HS-27A (cell line): ENCODE measurements around the gene C9.
"Not testable (repeated sequence)": the region's sequence is repeated elsewhere in the genome, so short reads cannot be mapped to it uniquely, and the experiment has no call there.

Source experiments
- DNase-seq: peaks from one replicate; pipeline ENCODE4 v3.0.0-alpha.2; 2012; ENCODE audit warnings: low read depth, missing footprints

Gene C9

DNA sequence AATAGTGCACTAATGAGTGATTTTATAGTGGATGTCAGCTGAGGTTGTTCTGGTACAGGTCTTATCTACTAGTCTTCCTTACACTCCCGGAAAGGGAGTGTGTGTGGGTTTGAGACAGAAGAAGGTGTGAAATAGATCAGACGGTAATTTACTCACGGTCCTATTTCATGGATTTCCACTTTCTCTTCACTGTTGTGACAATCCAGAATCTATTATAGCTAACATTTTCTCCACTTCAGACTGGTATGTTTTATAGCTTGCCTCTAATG is 7.0 kb upstream of the C9 start:
- no peak for DNase-seq

DNA sequence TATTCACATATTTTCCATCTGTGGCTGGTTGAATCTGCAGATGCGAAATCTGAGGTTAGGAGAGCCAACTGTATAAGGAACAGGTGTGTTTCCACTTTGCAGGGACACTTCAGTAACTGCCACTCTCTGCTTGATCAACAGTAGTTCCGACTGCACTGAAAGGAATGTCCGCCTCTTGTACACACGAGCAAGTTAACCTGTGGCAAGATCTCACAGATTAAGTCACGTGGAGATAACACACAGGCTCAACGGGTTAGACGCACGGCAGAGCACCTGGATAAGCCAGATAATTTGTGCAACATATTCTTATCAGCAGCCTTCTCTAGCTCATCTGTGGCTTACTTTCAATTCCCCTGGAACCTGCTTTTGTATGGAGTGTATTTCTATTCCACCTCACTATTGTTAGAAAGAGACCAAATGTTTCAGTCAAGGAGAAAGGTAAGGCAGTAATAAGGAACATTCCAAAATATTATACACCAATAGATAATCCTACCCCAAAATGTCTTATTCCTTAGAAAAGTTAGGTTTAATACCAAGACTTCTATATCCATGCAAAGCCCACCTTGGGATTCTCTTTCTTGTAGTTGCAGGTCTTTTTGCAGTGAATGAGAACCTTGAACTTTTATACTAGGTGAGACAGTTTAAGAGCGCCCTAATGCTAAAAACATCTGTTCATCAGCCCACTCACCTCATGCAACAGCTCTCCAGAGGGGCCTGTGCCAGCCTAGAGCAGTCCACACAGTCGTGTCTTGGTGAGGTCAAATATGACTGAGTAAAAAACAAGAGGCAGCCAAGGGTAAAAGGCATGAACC is 6.5 kb upstream of the C9 start:
- no peak for DNase-seq

- DNase-seq: no peak
Measured at GRCh38 chr5:39369123-39369815, 5.0 kb upstream of the C9 start.

DNA sequence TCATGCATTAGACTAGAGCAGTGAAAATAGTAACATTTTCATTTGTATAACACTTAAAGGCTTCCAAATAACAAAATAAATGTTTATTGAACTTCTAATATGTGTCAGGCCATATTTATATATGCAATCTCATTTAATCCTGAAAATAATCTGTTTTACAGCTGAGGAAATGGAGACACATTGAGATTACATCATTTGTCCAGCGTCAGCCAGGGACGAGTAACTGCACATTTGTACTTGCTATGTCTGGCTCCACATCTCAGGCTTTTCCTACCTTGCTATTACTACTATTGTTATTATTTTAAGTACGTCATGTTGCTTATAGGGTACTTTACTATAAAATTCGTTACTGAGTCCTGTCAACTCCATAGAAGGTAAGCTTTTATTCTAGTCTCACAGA is 3.8 kb upstream of the C9 start:
- DNase-seq: no peak

- DNase-seq: no peak
Measured at GRCh38 chr5:39367711-39368110, 3.4 kb upstream of the C9 start.

DNA sequence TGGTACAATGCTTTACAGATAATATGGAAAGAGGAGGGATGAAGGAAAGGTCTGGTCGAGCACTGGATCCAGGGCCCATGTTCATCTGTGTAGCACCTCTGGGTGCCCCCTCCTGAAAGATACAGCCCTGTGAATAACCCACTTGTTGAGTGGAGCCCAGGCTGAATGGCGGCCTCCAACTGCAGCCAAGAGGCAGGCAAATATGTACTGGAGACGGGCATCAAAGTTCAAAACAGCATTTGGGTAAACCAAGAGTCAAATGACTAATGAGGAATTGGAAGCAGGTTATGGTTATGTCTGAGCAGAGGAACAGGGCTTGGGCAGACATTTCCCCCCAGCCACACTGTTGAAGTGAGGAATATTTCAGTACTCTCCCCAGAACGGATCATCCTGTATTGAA is 1.1 kb downstream of the C9 start:
- DNase-seq: no peak

GRCh38 chr5:39362646-39363045 is 1.6 kb downstream of the C9 start:
- no peak for DNase-seq

DNA sequence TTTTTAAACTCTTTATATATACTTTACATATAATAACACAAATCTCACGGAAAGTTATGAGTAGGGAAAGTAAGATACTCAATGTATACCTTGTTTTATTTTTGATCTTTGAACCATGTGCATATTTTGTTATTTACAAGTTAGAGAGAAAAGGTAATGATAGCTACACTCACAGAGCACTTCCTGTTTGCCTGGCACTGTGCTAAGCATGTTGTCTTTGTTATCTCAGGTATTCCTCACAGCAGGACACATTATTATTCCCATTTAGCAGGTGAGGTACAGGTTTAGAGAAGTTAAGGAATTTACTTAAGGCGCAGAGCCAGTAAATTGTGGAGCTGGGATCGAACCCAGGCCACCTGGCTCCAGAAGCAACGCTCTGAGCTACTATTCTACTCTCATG is 3.0 kb downstream of the C9 start:
- no peak for DNase-seq

DNA sequence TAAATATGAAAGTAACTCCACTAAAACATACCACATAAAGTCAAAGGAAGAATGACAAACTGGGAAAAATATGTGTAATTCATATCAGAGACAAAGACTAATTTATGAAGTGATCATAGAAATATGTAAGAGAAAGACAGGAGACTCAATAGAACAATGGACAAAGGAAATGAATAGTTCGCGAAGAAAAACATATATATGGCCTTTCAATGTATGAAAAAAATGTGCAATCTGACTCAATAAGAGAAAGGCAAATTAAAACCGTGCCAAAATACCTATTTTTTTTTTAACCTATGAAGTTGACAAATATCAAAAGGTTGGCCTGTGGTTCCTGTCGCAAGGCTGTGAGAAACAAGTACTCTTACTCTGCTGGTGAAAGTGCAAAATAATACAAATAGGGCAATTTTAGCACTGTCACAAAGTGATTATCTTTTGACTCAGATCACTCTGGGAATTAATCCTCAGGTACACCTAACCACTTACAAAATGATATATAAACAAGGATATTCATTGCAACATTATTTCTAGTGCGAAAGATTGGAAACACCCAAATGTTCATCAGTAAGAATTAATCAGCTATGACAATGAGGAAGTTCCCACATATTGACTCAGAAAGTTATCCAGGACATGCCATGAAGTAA is 3.7 kb downstream of the C9 start:
- DNase-seq: no peak

- DNase-seq: no peak
Measured at GRCh38 chr5:39356263-39356662, 8.0 kb downstream of the C9 start.

GRCh38 chr5:39355324-39355723 is 9.0 kb downstream of the C9 start:
- no peak for DNase-seq

DNA sequence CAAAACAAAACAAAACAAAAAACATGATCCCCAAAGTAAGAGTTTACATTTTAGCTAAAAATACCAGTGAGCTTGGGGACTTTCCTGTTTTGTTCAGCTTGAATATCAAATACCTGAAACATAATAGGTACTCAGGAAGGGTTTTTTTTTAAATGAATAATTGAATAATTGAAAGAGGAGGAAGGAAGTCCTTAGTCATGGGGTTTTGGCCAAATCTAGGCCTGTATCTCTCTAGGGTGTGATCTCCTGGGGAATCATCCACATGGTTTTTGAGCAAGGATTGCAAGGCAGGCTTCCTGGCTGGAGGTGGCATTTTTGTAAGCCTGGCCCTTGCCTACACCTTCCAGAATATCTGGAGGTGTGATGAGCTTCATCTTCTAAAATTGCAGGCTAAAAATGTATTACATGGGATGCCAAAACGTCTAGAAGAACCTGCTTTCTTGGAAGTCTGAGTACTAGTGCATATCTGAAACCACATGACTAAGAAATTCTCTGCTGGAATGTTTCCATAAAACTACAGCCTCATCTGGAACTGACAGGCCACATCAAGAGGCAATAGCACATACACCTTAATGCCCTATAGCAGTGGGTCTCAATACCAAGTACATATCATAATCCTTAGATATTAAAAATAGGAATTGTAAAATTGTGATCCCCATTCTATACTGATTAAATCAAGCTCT is 10.4 kb downstream of the C9 start:
- no peak for DNase-seq

DNA sequence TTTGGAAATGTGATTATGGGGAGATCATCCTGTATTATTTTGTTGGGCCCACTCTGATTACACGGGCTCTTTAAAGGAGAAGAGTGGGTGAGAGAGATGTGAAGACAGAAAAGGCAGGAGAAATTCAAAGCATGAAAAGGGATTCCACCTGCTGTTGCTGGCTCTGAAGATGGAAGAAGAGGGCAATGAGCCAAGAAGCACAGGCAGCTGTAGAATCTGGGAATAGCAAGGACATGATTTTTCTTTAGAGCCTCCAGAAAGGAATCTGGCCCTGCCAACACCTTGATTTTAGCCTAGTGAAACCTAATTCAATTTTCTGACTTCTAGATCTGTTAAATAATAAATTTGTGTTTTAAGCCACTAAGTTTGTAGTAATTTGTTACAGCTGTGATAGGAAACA is 11.3 kb downstream of the C9 start:
- no peak for DNase-seq

GRCh38 chr5:39352170-39352569 is 12.1 kb downstream of the C9 start:
- no peak for DNase-seq

GRCh38 chr5:39349484-39349883 is 14.8 kb downstream of the C9 start:
- DNase-seq: no peak

GRCh38 chr5:39342460-39342859 is 21.8 kb downstream of the C9 start:
- DNase-seq: no peak

GRCh38 chr5:39341896-39342295 is 22.4 kb downstream of the C9 start:
- DNase-seq: no peak

- DNase-seq: no peak
Measured at GRCh38 chr5:39340506-39340905, 23.8 kb downstream of the C9 start.

DNA sequence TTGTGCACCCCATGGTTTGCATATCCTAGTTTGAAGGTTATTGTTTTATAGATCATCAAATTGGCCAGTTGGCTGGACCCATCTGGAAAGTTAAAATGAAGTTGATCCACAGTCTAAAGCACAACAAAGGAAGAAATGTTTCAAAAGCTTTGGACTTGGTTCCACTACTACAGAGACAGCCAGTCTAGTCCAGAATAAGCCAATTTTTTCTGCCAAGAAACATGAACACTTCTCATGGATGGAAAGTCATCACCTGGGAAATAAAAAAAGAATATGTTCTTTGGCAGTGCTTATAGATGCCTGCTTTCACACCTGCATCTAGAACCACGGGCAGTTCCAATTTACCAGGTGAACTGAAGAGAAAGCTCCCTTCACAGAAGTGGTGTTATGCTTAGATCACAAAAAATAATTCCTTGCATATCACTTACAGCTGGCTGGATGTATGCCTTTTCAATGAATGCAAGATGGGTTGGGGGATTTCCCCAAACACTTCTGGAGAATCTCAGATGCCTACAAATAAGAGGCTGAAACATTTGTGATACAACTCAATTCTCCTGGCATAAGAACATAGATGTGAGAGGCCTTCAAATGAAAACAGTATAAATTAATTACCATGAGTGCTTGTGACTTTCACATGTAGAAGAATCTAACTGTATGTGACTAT is 26.9 kb downstream of the C9 start:
- DNase-seq: no peak

DNA sequence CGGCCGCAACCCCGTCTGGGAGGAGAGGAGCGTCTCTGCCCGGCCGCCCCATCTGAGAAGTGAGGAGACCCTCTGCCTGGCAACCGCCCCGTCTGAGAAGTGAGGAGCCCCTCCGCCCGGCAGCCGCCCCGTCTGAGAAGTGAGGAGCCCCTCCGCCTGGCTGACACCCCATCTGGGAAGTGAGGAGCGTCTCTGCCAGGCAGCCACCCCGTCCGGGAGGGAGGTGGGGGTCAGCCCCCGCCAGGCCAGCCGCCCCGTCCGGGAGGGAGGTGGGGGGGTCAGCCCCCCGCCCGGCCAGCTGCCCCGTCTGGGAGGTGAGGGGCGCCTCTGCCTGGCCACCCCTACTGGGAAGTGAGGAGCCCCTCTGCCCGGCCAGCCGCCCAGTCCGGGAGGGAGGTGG is 30.0 kb downstream of the C9 start:
- DNase-seq: not testable (repeated sequence)

GRCh38 chr5:39333104-39333503 is 31.2 kb downstream of the C9 start:
- no peak for DNase-seq

- DNase-seq: no peak
Measured at GRCh38 chr5:39331861-39332381, 32.4 kb downstream of the C9 start.
